GM18861 (cell line): ENCODE results near the gene ATP6V1D.
"Not testable (repeated sequence)": the region's sequence is repeated elsewhere in the genome, so short reads cannot be mapped to it uniquely, and the experiment has no call there.

ENCODE experiments used
- ATAC-seq: cut with Tn5 transposase; IDR thresholded peaks from one replicate; pipeline ENCODE4 v1.9.1; 2021; ENCODE audit not compliant: unreplicated experiment

ATP6V1D gene

DNA sequence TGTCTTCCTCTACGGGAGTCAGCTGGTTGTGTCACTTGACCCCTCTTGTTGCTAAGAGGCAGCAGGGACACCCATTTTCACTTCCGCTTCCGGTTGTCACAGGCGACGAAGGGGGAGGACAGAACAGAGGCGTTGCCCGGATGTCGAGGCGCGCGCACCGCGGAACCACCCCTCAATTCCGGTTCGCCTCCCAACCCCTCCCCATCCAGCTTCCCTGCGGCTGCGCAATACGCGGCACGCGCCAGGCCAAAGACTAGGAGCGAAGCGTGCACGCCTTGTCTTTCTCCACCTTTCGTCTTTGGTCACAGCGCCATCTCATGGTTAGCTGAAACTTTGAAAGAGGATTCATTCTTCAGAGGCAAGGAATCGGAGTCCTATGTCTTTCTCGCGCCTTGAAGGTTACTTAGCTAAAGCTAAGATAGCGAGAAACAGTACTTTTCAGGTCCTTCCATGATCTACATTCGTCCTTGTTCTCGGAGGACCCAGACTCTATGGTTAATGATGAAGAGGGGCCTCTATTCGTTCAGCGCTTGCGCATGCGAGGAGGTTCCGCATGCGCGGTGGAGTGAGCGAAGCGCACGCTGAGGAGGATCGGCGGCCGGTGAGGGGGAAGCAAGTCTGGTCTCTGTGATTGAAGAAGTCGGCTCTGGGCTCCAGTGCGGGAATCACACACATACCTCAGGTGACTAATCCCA lies at the start of gene ATP6V1D, which contains the start of gene EIF2S1:
TSS of gene ATP6V1D (minus strand) at position 30 of the 695 bp plus-strand sequence. CDS start 106 bp downstream, outside the sequence.
TSS of gene EIF2S1 (plus strand) at position 554 of the 695 bp plus-strand sequence. CDS start 4,440 bp downstream, outside the sequence.
- peak; percentile 79 for ATAC-seq

DNA sequence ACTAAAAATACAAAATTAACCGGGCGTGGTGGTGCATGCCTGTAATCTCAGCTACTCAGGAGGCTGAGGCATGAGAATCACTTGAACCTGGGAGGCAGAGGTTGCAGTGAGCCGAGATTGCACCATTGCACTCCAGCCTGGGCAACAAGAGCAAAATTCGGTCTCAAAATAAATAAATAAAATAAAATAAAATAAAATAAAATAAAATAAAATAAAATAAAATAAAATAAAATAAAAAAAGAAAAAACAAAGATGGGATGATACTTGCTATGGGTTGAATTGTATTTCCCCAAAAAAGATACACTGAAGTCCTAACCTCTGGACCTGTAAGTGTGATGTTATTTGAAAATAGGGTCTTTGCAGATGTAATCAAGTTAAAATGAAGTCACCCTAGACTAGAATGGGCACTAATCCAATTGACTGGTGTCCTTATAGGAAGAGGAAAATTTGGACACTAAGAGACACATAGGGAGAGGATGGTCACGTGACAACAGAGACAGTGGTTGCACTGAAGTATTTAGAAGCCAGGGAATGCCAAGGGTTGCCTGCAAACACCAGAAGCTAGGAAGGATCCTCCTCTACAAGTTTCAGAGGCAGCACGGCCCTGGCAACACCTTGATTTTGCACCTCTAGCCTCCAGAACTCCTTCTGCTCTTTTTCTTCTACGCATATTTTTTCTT lies 48.7 kb upstream of the ATP6V1D start:
- ATAC-seq = not testable (repeated sequence)

DNA sequence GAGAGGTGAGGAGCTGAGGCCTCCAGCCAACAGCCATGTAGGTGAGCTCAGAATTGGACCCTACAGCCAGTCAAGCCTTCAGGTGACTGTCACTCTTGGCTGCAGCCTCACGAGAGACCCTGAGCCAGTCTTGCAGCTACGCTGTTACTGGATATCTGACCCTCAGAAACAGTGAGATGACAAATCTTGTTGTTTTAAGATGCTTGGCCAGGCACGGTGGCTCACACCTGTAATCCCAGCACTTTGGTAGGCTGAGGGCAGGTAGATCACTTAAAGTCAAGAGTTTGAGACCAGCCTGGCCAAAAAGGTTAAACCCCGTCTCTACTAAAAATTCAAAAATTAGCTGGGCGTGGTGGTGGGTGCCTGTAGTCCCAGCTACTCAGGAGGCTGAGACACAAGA lies 46.2 kb upstream of the ATP6V1D start:
- no peak for ATAC-seq

DNA sequence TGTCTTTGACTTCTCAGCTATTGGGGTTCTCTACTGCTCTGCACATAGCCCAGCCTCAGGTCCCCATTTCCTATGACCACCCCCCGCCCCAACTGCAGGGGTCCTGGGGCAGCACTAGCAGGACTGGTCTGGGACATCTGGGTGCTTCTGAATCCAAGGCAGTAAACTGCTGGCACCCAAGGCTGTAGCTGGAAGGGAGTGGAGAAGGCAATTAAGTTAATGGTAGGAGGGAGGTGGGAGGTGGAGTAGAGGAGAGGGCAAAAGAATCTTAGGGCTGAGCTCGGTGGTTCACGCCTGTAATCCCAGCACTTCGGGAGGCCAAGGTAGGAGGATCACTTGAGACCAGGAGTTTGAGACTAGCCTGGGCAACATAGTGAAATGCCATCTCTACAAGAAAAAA lies 40.8 kb upstream of the ATP6V1D start:
- no peak for ATAC-seq

DNA sequence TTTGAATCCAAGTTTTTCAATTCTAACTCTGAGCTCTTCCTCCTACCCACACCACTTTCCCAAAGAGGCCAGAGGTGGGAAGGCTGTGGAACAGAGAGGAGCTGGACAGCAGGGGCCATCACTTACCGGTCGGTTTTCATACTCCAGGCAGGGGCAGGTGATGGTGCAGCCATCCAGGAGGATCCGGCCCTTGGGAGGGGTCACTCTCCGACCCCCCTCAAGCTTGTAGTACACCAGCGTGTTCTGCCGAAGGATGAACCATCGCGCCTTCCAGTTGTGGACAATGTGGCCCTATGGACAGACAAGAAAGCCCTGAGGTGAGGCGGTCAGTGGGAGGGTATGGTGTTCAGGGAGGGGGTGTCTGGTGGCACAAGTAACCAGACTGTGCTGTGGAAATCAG lies 37.9 kb upstream of the ATP6V1D start:
- ATAC-seq = no peak

DNA sequence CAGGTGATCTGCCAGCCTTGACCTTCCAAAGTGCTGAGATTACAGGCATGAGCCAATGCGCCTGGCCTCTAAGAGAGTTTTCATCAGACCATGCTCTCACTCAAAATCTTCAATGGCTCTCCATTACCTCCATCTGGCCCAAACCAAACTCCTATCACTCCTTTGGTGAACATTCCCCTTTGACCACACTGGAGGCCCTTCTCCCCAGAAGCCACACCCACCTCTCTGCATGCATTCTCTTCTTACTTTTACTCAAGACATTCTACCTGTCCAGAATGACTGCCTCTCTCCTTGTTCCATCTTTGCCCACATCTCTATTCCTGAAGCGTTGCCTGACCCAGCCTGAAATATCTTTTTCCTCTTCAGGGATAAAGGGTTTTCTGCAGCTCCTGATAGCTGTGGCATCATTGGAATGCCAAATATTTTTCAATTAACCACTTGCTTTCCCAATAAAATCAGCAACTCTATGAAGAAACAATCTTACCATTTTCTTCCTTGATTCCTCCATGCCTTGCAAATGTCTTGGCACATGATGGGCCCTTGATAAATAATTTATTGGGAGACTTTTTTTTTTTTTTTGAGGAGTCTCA lies 36.9 kb upstream of the ATP6V1D start:
- no peak for ATAC-seq

DNA sequence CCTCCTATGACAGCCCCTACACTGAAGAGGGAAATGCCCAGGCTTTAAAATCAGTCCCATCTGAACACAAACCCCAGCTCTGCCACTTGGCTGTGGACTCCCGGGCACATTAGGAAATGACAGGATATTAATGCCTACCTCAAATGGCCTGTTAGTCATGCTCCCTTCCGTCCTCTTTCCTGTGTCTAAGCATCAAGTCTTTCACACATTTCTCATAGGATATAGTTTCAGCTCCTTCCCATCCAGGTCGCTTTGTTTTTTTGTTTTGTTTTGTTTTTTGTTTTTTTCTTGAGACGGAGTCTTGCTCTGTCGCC lies 36.2 kb upstream of the ATP6V1D start:
- ATAC-seq = no peak

DNA sequence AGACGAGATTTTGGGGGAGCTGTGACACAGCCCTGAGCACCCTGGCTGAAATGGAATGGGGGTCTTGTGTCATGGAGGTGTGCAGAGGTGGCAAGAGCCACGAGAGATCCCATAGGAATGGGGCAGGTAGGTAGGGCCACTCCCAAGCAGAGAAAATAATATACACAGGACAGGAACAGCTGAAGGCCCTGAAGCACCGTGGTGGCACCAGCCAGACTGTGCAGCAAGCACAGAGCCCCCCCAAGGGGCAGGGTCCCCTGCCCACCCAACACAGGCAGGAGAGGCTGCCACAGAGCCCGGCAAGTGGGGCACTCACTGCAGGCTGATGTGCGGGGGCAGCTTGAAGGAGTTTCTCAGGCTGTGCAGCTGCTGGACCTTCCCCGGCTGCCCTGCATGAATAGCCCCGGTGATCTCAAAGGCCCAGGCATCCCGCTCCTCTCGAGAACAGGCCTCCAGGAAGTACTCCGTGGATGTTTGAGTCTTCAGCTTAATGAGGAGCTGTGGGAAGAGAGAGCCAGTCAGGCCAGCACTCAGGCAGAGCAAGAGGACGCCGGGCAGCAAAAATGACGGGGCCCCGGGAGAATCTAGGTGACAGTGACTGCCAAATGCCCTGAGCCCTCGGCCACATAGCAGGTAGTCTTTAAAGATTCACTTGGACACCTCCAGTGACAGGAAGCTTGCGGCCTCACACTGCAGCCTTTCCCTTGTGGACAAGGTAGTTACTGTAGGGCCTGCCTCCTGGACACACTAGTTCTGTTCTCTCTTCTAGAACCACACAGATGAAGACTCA lies 35.7 kb upstream of the ATP6V1D start:
- ATAC-seq = no peak

DNA sequence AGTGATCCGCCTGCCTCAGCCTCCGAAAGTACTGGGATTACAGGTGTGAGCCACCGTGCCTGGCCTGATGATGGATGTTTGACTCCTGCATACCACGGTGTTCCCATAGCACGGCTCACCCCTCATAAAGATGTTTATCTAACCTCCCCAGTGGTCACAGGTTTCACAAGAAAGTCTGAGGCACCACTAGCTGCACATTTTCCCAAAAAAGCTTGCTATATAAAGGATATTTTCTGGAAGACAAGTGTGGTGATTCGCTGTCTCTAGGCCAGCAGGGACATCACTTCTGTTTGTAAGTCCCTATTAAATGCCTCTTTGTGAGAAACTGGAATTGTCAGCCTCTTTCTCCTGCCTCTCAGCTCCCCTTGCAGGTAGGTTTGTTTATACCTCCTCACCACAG lies 34.1 kb upstream of the ATP6V1D start:
- ATAC-seq = no peak

DNA sequence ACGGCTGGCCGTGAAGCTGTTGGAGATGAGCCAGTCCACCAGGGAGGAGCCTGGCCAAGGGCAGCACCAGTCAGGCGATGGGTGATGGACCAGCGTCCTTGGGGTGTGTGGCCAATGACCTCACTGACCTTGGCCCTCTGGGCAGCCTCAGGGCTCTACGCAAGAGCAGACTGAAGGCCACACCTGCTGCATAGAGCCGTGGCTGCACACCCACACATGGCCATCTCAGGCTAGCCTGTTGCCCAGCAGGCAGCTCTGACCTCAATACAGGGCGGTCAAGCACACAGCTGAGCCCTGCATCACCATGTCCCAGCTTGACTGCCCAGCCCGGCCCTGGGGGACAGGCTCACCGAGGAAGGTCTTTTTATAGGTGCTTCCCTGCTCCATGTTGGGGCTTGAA lies 33.2 kb upstream of the ATP6V1D start:
- ATAC-seq = no peak

DNA sequence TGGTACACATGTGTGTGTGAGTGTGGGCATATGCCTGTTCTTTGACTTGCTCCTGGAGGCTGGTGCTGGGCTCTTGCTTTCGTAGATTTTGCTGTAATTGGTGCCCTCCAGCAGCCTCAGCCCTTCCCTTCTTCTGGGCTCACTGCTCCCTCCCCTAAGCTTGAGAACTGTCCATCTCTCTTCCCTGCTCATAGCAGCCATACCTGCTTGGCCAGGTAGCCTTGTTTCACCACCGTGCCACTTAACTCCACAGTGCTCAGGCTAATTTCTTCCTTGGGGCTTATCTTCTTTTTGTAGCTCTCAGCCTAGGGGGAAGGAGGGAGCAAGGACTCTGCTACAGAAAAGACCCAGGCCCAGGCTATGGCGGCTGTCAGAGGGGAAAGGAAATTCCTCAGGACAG lies 32.5 kb upstream of the ATP6V1D start:
- no peak for ATAC-seq

DNA sequence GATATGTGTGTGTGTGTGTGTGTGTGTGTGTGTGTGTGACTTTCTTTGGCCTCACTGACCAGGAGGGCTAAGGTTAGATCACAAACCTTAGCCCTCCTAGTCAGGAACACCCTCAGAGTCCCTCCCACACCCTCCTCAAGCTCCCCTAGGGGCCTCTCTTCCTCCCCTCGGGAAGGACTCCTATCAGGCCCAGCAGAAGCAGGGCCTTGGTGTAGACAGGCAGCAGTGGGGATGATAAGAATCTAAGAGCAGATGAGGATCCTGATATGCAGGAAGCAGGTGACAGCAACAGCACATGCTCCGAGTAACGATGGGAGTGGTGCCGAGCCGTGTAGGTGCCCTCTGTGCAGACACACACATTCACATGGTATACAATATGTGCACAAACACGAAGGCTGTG lies 31.7 kb upstream of the ATP6V1D start:
- no peak for ATAC-seq

DNA sequence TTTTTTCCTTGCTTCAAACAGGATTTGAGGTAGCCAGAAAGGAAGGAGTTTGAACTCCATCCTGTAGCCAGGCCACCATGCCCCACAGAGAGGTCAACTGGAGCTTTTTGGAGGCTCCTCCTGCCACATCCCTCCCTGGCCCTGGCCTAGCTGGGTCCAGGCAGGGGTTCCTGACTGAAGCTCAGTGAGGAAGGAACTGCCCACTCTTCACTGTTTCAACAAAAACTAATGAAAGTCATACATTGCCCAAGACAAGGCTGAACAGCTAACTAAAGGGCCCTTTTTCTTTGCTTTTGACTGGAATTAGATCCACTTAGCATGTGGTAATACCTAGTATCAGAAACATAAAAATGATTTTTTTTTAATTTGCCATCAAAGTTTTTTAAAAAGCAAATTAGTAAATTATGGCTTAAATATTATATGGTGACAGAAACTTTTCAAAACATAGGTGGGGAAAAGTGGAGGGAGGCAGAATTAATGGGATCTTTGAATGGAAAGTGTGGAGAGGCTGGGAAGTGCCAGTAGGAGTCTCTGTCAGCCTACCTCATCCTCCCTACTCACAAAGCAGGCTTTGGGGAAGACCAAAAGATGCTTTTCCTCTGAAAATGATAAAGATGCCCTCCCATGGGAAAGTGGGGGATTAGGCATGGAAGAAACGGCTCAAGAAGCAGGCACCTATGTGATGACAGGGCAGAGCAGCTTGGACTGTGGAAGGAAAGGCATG lies 30.4 kb upstream of the ATP6V1D start:
- ATAC-seq = no peak

DNA sequence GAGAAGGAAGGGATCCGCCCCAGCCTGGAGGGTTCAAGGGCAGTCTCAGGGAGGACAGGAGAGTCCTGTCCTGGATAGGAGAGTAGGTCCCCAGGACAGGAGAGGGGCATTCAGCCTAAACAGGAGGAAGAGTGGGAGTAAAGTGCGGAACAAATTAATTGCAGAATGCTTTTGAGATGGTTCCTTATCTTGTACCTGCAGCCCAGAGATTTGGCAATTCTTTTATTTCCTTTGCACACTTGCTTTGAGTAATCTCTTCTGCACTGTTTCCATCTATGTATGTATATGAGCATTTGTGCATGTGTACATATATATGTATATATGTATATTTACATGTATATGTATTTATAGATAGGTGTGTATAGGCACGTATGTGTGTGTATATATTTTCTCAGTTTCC lies 29.7 kb upstream of the ATP6V1D start:
- no peak for ATAC-seq

DNA sequence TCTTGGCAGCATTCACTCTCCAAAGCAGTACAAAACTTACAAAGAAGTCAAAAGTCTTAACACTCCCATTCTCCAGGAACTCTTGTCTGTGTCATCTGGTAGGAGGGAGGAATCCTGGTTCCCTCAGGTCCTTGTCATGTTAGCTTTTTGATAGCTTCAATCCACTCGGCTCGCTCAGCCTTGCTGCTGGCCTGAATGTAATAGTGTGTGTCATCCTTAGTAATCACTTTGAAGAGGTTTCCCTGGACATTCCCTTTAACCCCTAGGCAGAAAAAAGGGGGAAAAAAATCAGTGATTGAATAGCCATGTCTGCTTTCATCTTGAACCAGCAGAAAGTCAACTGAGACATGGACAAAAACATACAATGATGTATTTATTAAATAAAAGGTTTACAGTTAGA lies 27.6 kb upstream of the ATP6V1D start:
- ATAC-seq = no peak

DNA sequence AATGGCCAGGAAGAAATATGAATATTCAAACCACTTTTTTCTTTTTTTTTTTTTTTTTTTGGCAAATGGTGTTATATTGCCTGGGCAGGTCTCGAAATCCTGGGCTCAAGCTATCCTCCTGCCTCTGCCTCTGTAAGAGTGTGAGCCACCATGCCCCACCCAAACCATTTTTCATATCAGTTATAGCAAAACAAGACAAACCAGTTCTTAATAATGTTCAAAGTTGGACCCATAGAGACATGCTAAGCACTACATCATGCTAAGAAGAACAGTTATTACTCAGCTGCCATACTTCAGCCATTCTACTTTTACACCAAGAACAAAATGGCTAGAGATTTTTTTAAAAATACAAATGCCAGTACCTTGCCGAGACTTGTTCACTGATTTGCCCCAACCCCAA lies 26.0 kb upstream of the ATP6V1D start:
- ATAC-seq = no peak

DNA sequence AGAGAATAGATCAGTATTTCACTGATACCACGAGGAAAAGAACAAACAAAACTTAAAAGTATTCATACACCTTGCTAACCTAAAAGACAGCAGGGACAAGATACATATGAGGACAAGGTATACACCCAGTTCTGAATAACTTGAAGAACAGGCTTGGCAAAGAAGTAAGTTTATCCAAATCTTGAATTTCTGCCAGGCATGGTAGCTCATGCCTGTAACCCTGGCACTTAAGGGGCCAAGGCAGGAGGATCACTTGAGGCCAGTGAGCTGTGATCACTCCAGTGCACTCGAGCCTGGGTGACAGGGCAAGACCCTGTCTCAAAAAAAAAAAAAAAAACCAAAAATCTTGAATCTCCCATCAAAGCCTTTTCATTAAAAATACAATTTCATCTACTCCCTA lies 25.5 kb upstream of the ATP6V1D start:
- ATAC-seq = no peak

DNA sequence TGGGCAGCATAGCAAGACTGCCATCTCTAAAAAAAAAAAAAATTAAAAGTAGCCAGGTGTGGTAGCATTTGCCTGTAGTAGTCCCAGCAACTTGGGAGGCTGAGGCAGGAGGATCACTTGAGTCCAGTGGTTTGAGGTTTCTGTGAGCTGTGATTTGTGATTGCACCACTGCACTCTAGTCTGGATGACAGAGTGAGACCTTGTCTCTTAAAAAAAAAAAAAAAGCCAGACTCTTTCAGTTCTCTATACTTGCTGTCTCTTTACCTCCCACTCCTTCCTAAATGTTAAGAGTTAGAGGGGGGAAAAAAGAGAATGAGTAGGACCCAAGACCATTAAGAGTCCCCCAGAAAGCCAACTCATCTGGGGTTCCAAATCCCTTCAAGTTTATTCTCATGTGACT lies 18.3 kb upstream of the ATP6V1D start:
- ATAC-seq = no peak

DNA sequence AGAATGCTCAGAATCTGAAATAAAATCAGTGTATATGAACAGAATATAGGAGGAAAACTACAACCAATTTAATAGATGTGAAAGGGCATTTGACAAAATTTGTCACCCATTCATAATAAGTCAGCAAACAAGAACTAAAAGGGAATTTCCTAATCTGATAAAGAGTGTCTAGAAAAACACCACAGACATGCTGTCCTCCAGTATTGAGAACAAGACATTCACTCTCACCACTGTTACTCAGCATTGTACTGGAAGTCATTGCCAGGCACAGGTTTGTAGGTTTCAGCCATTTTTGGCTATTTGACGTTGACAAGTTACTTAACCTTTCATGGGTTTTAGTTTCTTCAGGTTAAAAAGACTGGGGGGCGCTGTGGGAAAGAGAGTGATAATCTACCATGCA lies 13.7 kb upstream of the ATP6V1D start:
- no peak for ATAC-seq

DNA sequence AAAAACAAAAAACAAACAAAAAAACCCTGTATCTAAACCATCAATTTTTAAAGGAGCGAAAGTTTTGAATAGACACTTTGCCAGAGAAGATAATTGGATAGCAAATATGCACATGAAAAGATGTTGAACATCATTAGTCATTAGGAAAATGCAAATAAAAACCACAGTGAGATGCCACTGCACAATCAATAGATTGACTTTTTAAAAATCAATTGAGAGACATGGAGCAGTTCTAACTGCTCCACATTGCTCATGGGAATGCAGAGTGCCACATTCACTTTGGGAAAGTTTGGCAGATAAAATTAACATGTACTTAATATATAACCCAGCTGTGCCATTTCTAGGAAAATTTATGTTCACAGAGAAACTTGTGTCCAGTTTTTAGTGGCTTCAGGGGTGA lies 13.2 kb upstream of the ATP6V1D start:
- ATAC-seq = no peak
